GM23338 (cell line): ENCODE results near the gene CFLAR. TPM values are rescaled to one million over a fixed set of nuclear protein-coding genes. Genes with fewer than 3 reads are reported as not detected.

Source experiments
- ATAC-seq: fragments of 200-7000 bp; cut with Tn5 transposase; 3 replicates; pipeline ENCODE4 v1.9.1; 2020
- DNase-seq: peaks from one replicate; pipeline ENCODE4 v3.0.0-alpha.2; 2015; ENCODE audit warnings: low spot score
- H2AFZ ChIP-seq: fragments of 200-600 bp; sonication (generic); 2 replicates; pipeline ENCODE4 v1.8.0; 2016; ENCODE audit warnings: antibody characterized with exemption, mild to moderate bottlenecking, moderate library complexity
- H3F3A ChIP-seq: fragments of 200-600 bp; sonication (generic); replicated peaks from 2 replicates; pipeline ENCODE4 v1.8.0; 2017; ENCODE audit warnings: antibody characterized with exemption, mixed run types, low read depth
- H3K27ac ChIP-seq: fragments of 200-600 bp; sonication (generic); 2 replicates; pipeline ENCODE4 v1.6.1; 2016; ENCODE audit warnings: low read depth
- H3K27me3 ChIP-seq: fragments of 200-600 bp; sonication (generic); 2 replicates; pipeline ENCODE4 v1.8.0; 2016; ENCODE audit warnings: mild to moderate bottlenecking, mixed run types, moderate library complexity; ENCODE audit not compliant: insufficient read depth
- H3K36me3 ChIP-seq: fragments of 200-600 bp; sonication (generic); 2 replicates; pipeline ENCODE4 v1.8.0; 2016; ENCODE audit warnings: mild to moderate bottlenecking; ENCODE audit not compliant: insufficient read depth
- H3K4me1 ChIP-seq: fragments of 200-600 bp; sonication (generic); 2 replicates; pipeline ENCODE4 v1.8.0; 2016; ENCODE audit warnings: mild to moderate bottlenecking, moderate library complexity; ENCODE audit not compliant: insufficient read depth
- H3K4me2 ChIP-seq: fragments of 200-600 bp; sonication (generic); 2 replicates; pipeline ENCODE4 v1.7.1; 2017; ENCODE audit warnings: mixed run types
- H3K4me3 ChIP-seq: fragments of 200-600 bp; sonication (generic); 2 replicates; pipeline ENCODE4 v1.6.1; 2016; ENCODE audit warnings: mixed run types
- H3K79me2 ChIP-seq: fragments of 200-600 bp; sonication (generic); replicated peaks from 2 replicates; pipeline ENCODE4 v1.8.0; 2017; ENCODE audit warnings: mild to moderate bottlenecking; ENCODE audit not compliant: insufficient read depth
- H3K9me2 ChIP-seq: fragments of 200-600 bp; sonication (generic); 2 replicates; pipeline ENCODE4 v1.8.0; 2017; ENCODE audit not compliant: insufficient read depth
- H4K20me1 ChIP-seq: fragments of 200-600 bp; sonication (generic); replicated peaks from 2 replicates; pipeline ENCODE4 v1.8.0; 2017; ENCODE audit warnings: mild to moderate bottlenecking; ENCODE audit not compliant: insufficient read depth
- H3K27ac Mint-ChIP-seq: 2 replicates; pipeline ENCODE4 v1.8.0; 2020; ENCODE audit warnings: inconsistent platforms, mild to moderate bottlenecking, moderate library complexity, mixed read lengths
- H3K27me3 Mint-ChIP-seq: 3 replicates; pipeline ENCODE4 v1.8.0; 2022; ENCODE audit warnings: low read depth, mild to moderate bottlenecking, moderate library complexity, mixed read lengths, inconsistent platforms; ENCODE audit not compliant: insufficient read depth, poor library complexity
- H3K36me3 Mint-ChIP-seq: 3 replicates; pipeline ENCODE4 v1.8.0; 2021; ENCODE audit warnings: low read depth, mild to moderate bottlenecking, inconsistent platforms, moderate library complexity, mixed read lengths
- H3K4me1 Mint-ChIP-seq: 3 replicates; pipeline ENCODE4 v1.8.0; 2020; ENCODE audit warnings: mild to moderate bottlenecking, inconsistent platforms, mixed read lengths
- H3K4me3 Mint-ChIP-seq: 3 replicates; pipeline ENCODE4 v1.8.0; 2021; ENCODE audit warnings: moderate library complexity, mild to moderate bottlenecking, inconsistent platforms, mixed read lengths
- H3K9me3 Mint-ChIP-seq: 3 replicates; pipeline ENCODE4 v1.8.0; 2020; ENCODE audit warnings: moderate library complexity, mild to moderate bottlenecking, inconsistent platforms, mixed read lengths
- CREB1 ChIP-seq: fragments of 250-450 bp; sonication (Bioruptor Pico); IDR thresholded peaks from 2 replicates; pipeline ENCODE4 v1.5.0; 2020; ENCODE audit warnings: low read depth, mild to moderate bottlenecking, moderate library complexity
- EZH2 ChIP-seq: fragments of 200-600 bp; sonication (generic); IDR thresholded peaks from one replicate; pipeline ENCODE4 v1.8.0; 2017; ENCODE audit warnings: antibody characterized with exemption, mild to moderate bottlenecking, low read depth; ENCODE audit not compliant: unreplicated experiment
- JUNB ChIP-seq: IDR thresholded peaks from one replicate; pipeline ENCODE4 v1.6.1; 2016; ENCODE audit warnings: antibody characterized with exemption; ENCODE audit not compliant: unreplicated experiment
- NANOG ChIP-seq: IDR thresholded peaks from 2 replicates; pipeline ENCODE4 v1.6.1; 2016; ENCODE audit warnings: antibody characterized with exemption, borderline replicate concordance
- POLR2AphosphoS5 ChIP-seq: IDR thresholded peaks from 2 replicates; pipeline ENCODE4 v1.6.1; 2016; ENCODE audit warnings: antibody characterized with exemption, low read depth
- STAT1 ChIP-seq: IDR thresholded peaks from one replicate; pipeline ENCODE4 v1.6.1; 2016; ENCODE audit warnings: antibody characterized with exemption; ENCODE audit not compliant: unreplicated experiment
- ZNF114 ChIP-seq: fragments of 250-450 bp; sonication (Bioruptor Pico); IDR thresholded peaks from 2 replicates; pipeline ENCODE4 v1.5.0; 2020; ENCODE audit warnings: mild to moderate bottlenecking, moderate library complexity
- ZNF331 ChIP-seq: fragments of 250-450 bp; sonication (Bioruptor Pico); IDR thresholded peaks from 2 replicates; pipeline ENCODE4 v1.5.0; 2020; ENCODE audit warnings: low read depth, mild to moderate bottlenecking, moderate library complexity
- polyA plus RNA-seq: library from polyadenylated mRNA; unstranded; fragments of >200 nt; fragmentation: Nextera tagmentation; extraction: Ambion mirVana; gene quantifications from 2 replicates; pipeline ENCODE4 v1.2.1, GENCODE V29; 2016
- total RNA-seq: library from RNA; depleted of rRNA; stranded (reverse); fragments of >200 nt; shearing (Covaris generic); gene quantifications from 2 replicates; pipeline ENCODE4 v1.2.3, GENCODE V29; 2014
- TF ChIP-seq, protein P1 (sequence below), 2 experiments: fragments of 200-600 bp in 1 of 2; sonication (generic) in 1 of 2; conservative IDR thresholded peaks; 2 replicates each; pipeline versions ENCODE4 v1.5.1 to v1.6.1; 2016 to 2017; ENCODE audit warnings: antibody characterized with exemption in 2 of 2, low read depth in 2 of 2, mild to moderate bottlenecking in 2 of 2, moderate library complexity in 1 of 2
- TF ChIP-seq, protein P2 (sequence below): IDR thresholded peaks from one replicate; pipeline ENCODE4 v1.6.1; 2018; ENCODE audit warnings: antibody characterized with exemption; ENCODE audit not compliant: unreplicated experiment
- TF ChIP-seq, protein P3 (sequence below): IDR thresholded peaks from 2 replicates; pipeline ENCODE4 v1.6.1; 2016; ENCODE audit warnings: antibody characterized with exemption

Gene CFLAR
- total and polyA plus RNA-seq, 2 experiments from 2014 or later = 10.1 to 15.1 TPM

GRCh38 chr2:201194097-201194496 lies 78.1 kb downstream of the CFLAR start (continued):
- TF ChIP-seq, protein P1, sequence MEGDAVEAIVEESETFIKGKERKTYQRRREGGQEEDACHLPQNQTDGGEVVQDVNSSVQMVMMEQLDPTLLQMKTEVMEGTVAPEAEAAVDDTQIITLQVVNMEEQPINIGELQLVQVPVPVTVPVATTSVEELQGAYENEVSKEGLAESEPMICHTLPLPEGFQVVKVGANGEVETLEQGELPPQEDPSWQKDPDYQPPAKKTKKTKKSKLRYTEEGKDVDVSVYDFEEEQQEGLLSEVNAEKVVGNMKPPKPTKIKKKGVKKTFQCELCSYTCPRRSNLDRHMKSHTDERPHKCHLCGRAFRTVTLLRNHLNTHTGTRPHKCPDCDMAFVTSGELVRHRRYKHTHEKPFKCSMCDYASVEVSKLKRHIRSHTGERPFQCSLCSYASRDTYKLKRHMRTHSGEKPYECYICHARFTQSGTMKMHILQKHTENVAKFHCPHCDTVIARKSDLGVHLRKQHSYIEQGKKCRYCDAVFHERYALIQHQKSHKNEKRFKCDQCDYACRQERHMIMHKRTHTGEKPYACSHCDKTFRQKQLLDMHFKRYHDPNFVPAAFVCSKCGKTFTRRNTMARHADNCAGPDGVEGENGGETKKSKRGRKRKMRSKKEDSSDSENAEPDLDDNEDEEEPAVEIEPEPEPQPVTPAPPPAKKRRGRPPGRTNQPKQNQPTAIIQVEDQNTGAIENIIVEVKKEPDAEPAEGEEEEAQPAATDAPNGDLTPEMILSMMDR (conservative IDR thresholded peaks at IDR 0.05; ENCODE audit: low read depth in 2 of 2) = no peak
- TF ChIP-seq, protein P2, sequence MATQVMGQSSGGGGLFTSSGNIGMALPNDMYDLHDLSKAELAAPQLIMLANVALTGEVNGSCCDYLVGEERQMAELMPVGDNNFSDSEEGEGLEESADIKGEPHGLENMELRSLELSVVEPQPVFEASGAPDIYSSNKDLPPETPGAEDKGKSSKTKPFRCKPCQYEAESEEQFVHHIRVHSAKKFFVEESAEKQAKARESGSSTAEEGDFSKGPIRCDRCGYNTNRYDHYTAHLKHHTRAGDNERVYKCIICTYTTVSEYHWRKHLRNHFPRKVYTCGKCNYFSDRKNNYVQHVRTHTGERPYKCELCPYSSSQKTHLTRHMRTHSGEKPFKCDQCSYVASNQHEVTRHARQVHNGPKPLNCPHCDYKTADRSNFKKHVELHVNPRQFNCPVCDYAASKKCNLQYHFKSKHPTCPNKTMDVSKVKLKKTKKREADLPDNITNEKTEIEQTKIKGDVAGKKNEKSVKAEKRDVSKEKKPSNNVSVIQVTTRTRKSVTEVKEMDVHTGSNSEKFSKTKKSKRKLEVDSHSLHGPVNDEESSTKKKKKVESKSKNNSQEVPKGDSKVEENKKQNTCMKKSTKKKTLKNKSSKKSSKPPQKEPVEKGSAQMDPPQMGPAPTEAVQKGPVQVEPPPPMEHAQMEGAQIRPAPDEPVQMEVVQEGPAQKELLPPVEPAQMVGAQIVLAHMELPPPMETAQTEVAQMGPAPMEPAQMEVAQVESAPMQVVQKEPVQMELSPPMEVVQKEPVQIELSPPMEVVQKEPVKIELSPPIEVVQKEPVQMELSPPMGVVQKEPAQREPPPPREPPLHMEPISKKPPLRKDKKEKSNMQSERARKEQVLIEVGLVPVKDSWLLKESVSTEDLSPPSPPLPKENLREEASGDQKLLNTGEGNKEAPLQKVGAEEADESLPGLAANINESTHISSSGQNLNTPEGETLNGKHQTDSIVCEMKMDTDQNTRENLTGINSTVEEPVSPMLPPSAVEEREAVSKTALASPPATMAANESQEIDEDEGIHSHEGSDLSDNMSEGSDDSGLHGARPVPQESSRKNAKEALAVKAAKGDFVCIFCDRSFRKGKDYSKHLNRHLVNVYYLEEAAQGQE = no peak
- TF ChIP-seq NANOG = no peak
- TF ChIP-seq, protein P3, sequence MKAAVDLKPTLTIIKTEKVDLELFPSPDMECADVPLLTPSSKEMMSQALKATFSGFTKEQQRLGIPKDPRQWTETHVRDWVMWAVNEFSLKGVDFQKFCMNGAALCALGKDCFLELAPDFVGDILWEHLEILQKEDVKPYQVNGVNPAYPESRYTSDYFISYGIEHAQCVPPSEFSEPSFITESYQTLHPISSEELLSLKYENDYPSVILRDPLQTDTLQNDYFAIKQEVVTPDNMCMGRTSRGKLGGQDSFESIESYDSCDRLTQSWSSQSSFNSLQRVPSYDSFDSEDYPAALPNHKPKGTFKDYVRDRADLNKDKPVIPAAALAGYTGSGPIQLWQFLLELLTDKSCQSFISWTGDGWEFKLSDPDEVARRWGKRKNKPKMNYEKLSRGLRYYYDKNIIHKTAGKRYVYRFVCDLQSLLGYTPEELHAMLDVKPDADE = no peak
- no peak for TF ChIP-seq EZH2
- TF ChIP-seq JUNB = no peak
- no peak for TF ChIP-seq CREB1 (CRISPR knock-in tag)
- no peak for TF ChIP-seq POLR2AphosphoS5
- TF ChIP-seq ZNF331 (CRISPR knock-in tag) = no peak
- TF ChIP-seq ZNF114 (CRISPR knock-in tag) = no peak
- no peak for TF ChIP-seq STAT1

DNA sequence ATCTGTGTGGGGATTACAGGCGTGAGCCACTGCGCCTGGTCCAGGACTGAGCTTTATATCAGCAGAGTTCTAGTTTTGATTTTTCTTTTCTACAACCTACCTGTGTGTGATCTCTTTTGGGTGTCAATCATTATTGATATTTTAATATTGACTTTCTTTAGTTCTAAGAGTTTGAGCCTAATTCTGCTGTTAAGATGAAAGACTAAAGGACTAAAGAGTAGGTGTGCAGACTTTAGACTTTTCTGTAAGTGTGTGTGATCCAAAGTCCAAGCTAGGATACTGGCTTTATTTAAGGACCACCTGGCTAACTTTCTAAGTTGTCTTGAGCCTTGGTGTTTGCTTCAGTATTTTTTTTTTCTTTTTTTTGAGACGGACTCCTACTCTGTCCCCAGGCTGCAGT lies 79.4 kb downstream of the CFLAR start:
- Histone ChIP-seq H3K4me1 (no peaks in the 10 kb centered on the region), H3K4me3 (no peak overlapping the region), H3K4me2 (no peak overlapping the region), H3K27me3 (no peaks in the 10 kb centered on the region), H4K20me1 (no peaks in the 10 kb centered on the region), H3K36me3 (no peaks in the 10 kb centered on the region), H3K27ac (no peak overlapping the region), H3F3A (no peaks in the 10 kb centered on the region), H2AFZ (no peak overlapping the region), H3K9me2 (no peaks in the 10 kb centered on the region), H3K79me2 (no peaks in the 10 kb centered on the region)
- H3K27me3 Mint-ChIP-seq = no peaks in the 10 kb centered on the region
- peaks cover 4% of the 10 kb centered on the region; the same call in 2 of the 3 replicates for H3K4me1 Mint-ChIP-seq
- no peak for TF ChIP-seq ZNF331 (CRISPR knock-in tag)
- no peak for DNase-seq
- ATAC-seq = no peak
- no peaks in the 10 kb centered on the region; the same call in 2 of the 3 replicates for H3K36me3 Mint-ChIP-seq
- H3K9me3 Mint-ChIP-seq = no peaks in the 10 kb centered on the region
- no peak overlapping the region for H3K27ac Mint-ChIP-seq
- H3K4me3 Mint-ChIP-seq = no peak overlapping the region
